SK-N-SH (cell line): ENCODE data around the gene NAA10.

Experiments
- CTCF ChIP-seq: fragments of 200-600 bp; sonication (generic); IDR thresholded peaks from 2 replicates; pipeline ENCODE4 v1.6.1; 2017; ENCODE audit warnings: antibody characterized with exemption, mild to moderate bottlenecking, moderate library complexity
- EP300 ChIP-seq, 2 experiments: IDR thresholded peaks; 2 replicates each; pipeline versions ENCODE4 v1.4.0 to v1.6.1; 2012; ENCODE audit warnings: borderline replicate concordance in 1 of 2, low read depth in 1 of 2, low read length in 1 of 2
- FOXJ3 ChIP-seq: sonication (generic); formaldehyde crosslinking; IDR thresholded peaks from 2 replicates; pipeline ENCODE4 v1.5.1; 2020; ENCODE audit warnings: mild to moderate bottlenecking, missing genetic modification reagents
- GABPA ChIP-seq: IDR thresholded peaks from 2 replicates; pipeline ENCODE4 v1.4.0; 2012; ENCODE audit warnings: low read depth, mild to moderate bottlenecking
- MAX ChIP-seq: IDR thresholded peaks from 2 replicates; pipeline ENCODE4 v1.4.0; 2012; ENCODE audit warnings: low read depth
- MEF2A ChIP-seq: IDR thresholded peaks from 2 replicates; pipeline ENCODE4 v1.4.0; 2012; ENCODE audit warnings: low read depth, borderline replicate concordance
- REST ChIP-seq: IDR thresholded peaks from 2 replicates; pipeline ENCODE4 v1.6.1; 2012; ENCODE audit warnings: mild to moderate bottlenecking, low read depth, low read length, moderate library complexity
- RFX5 ChIP-seq: IDR thresholded peaks from 2 replicates; pipeline ENCODE4 v1.6.1; 2012; ENCODE audit warnings: mild to moderate bottlenecking, improper control_type of control experiment, low read length
- RXRA ChIP-seq: IDR thresholded peaks from 2 replicates; pipeline ENCODE4 v1.4.0; 2012; ENCODE audit warnings: low read depth, mild to moderate bottlenecking, borderline replicate concordance
- SIN3A ChIP-seq: IDR thresholded peaks from 2 replicates; pipeline ENCODE4 v1.6.1; 2012; ENCODE audit warnings: low read depth, mild to moderate bottlenecking, low read length, moderate library complexity, borderline replicate concordance
- TAF1 ChIP-seq: IDR thresholded peaks from 2 replicates; pipeline ENCODE4 v1.6.1; 2012; ENCODE audit warnings: low read depth, mild to moderate bottlenecking, low read length, moderate library complexity, borderline replicate concordance
- TCF12 ChIP-seq: IDR thresholded peaks from 2 replicates; pipeline ENCODE4 v1.4.0; 2012
- TEAD4 ChIP-seq: IDR thresholded peaks from 2 replicates; pipeline ENCODE4 v1.4.0; 2012; ENCODE audit warnings: mild to moderate bottlenecking, borderline replicate concordance; ENCODE audit not compliant: insufficient read depth

GRCh38 chrX:153907456-153907855, 27.4 kb downstream of the NAA10 start:
- no peak for TF ChIP-seq CTCF
- TF ChIP-seq RFX5, result no peak
- TF ChIP-seq TCF12, result no peak
- TF ChIP-seq GABPA, result no peak
- no peak for TF ChIP-seq SIN3A
- no peak for TF ChIP-seq REST
- no peak for TF ChIP-seq FOXJ3
- TF ChIP-seq TEAD4, result no peak
- no peak for TF ChIP-seq TAF1
- TF ChIP-seq RXRA, result no peak
- no peak for TF ChIP-seq MAX
- no peak for TF ChIP-seq MEF2A
- no peak for TF ChIP-seq EP300 (IDR thresholded peaks at IDR 0.05; ENCODE audit: borderline replicate concordance in 1 of 2, low read depth in 1 of 2, low read length in 1 of 2)
